HG02798 (cell line): Measurements from ENCODE around the gene CDC42BPA.

Experiments
- ATAC-seq: cut with Tn5 transposase; IDR thresholded peaks from one replicate; pipeline ENCODE4 v1.9.1; 2021; ENCODE audit warnings: mild to moderate bottlenecking; ENCODE audit not compliant: unreplicated experiment, poor library complexity

CDC42BPA gene

GRCh38 chr1:226940806-226941067, 377.6 kb downstream of the CDC42BPA start:
- no peak for ATAC-seq

GRCh38 chr1:226940029-226940805, 378.1 kb downstream of the CDC42BPA start, which contains the start of gene COQ8A:
COQ8A (plus strand) TSS chr1:226940294; CDS start chr1:226961386, 21,092 bp downstream.
- peak; percentile 96 for ATAC-seq
